WTC11 (cell line): ENCODE measurements around the gene GRAMD1A. TPM values are rescaled to one million over a fixed set of nuclear protein-coding genes. Genes with fewer than 3 reads are reported as not detected.

Experiments
- ATAC-seq: fragments of 200-7000 bp; cut with Tn5 transposase; 2 replicates; pipeline ENCODE4 v1.10.0; 2021; ENCODE audit warnings: mild to moderate bottlenecking, moderate library complexity
- CTCF ChIA-PET: fragments of 300-600 bp; sonication (Branson Sonifier 250); formaldehyde crosslinking; loops from one replicate; lab custom pipeline; 2021; ENCODE audit warnings: antibody characterized with exemption; lab: Charles Lee
- POLR2A ChIA-PET: fragments of 350-600 bp; sonication (Branson Sonifier 250); formaldehyde crosslinking; loops from one replicate; lab custom pipeline; 2021; ENCODE audit warnings: antibody characterized with exemption; lab: Charles Lee
- DNase-seq: peaks from one replicate; pipeline ENCODE4 v3.0.0; 2021; ENCODE audit warnings: low spot score
- H3K27ac Mint-ChIP-seq: 2 replicates; pipeline ENCODE4 v1.8.0; 2021; ENCODE audit warnings: mixed read lengths
- H3K27me3 Mint-ChIP-seq: 2 replicates; pipeline ENCODE4 v1.8.0; 2021; ENCODE audit warnings: low read depth, mild to moderate bottlenecking, moderate library complexity, mixed read lengths
- H3K36me3 Mint-ChIP-seq: 2 replicates; pipeline ENCODE4 v1.8.0; 2021; ENCODE audit warnings: mixed read lengths
- H3K4me1 Mint-ChIP-seq: 2 replicates; pipeline ENCODE4 v1.8.0; 2022; ENCODE audit warnings: mixed read lengths
- H3K4me3 Mint-ChIP-seq: 2 replicates; pipeline ENCODE4 v1.8.0; 2021; ENCODE audit warnings: mild to moderate bottlenecking, moderate library complexity, mixed read lengths
- H3K9me3 Mint-ChIP-seq: 2 replicates; pipeline ENCODE4 v1.8.0; 2021; ENCODE audit warnings: mixed read lengths
- CREM ChIP-seq: sonication (generic); formaldehyde crosslinking; IDR thresholded peaks from 2 replicates; pipeline ENCODE4 v1.8.1; 2022; ENCODE audit warnings: mild to moderate bottlenecking, missing genetic modification reagents, moderate library complexity
- CTCF ChIP-seq: fragments of 200-600 bp; IDR thresholded peaks from 2 replicates; pipeline ENCODE4 v1.8.0; 2022; ENCODE audit warnings: antibody characterized with exemption
- HMGXB4 ChIP-seq: sonication (generic); formaldehyde crosslinking; IDR thresholded peaks from 2 replicates; pipeline ENCODE4 v1.8.1; 2023; ENCODE audit warnings: mild to moderate bottlenecking, moderate library complexity, missing genetic modification reagents
- IRF2 ChIP-seq: sonication (generic); formaldehyde crosslinking; IDR thresholded peaks from 2 replicates; pipeline ENCODE4 v1.8.0; 2022; ENCODE audit warnings: low read depth, missing genetic modification reagents, borderline replicate concordance
- JAZF1 ChIP-seq: fragments of 250-450 bp; sonication (Bioruptor Pico); IDR thresholded peaks from 2 replicates; pipeline ENCODE4 v1.9.0; 2021; ENCODE audit warnings: moderate library complexity, mild to moderate bottlenecking, inconsistent platforms
- MLX ChIP-seq: sonication (generic); formaldehyde crosslinking; IDR thresholded peaks from 2 replicates; pipeline ENCODE4 v1.8.1; 2023; ENCODE audit warnings: mild to moderate bottlenecking, missing genetic modification reagents, moderate library complexity
- NFYB ChIP-seq: sonication (generic); formaldehyde crosslinking; conservative IDR thresholded peaks from 2 replicates; pipeline ENCODE4 v1.8.0; 2022; ENCODE audit warnings: low read depth, missing genetic modification reagents
- PREB ChIP-seq: sonication (generic); formaldehyde crosslinking; IDR thresholded peaks from 2 replicates; pipeline ENCODE4 v1.8.1; 2022; ENCODE audit warnings: mild to moderate bottlenecking, missing genetic modification reagents, moderate library complexity, borderline replicate concordance
- total RNA-seq: library from RNA; stranded (reverse); gene quantifications from 3 replicates; pipeline ENCODE4 v1.2.3, GENCODE V29; 2021
- TF ChIP-seq, protein P1 (sequence below): fragments of 250-450 bp; sonication (Bioruptor Pico); IDR thresholded peaks from 2 replicates; pipeline ENCODE4 v1.9.0; 2021; ENCODE audit warnings: mild to moderate bottlenecking
- TF ChIP-seq, protein P2 (sequence below): sonication (generic); formaldehyde crosslinking; IDR thresholded peaks from 2 replicates; pipeline ENCODE4 v1.8.0; 2023; ENCODE audit warnings: mild to moderate bottlenecking, missing genetic modification reagents

The GRAMD1A gene
- total RNA-seq, 1 experiment from 2014 or later, result 389 TPM

DNA sequence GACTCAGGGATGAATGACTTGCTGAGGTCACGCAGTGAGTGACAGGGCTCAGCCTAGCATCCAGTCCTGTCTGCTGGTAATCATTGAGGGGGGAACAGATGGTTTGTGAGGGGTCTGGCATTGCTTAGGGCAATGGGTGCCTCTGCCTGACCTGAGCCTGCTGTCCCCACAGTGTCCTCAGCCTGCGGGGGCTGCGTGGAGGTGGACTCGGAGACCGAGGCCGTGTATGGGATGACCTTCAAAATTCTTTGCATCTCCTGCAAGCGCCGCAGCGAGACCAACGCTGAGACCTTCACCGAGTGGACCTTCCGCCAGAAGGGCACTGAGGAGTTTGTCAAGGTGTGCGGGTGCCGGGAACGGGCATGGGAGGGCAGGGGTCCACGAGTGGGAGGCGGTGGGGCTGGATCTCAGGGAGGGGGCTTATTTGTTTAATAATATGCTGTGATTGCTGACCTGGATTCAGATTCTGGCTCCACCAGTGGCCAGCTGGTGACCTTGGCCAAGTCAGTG, 32.3 kb downstream of the GRAMD1A start:
- POLR2A ChIA-PET, result interaction anchor here (0.7 kb wide), 1 partner anchor 12 kb away, joined by 6 read pairs; no protein-coding TSS in a partner anchor
- Mint-ChIP-seq H3K4me1 (peaks cover 8% of the 10 kb centered on the region), H3K36me3 (peaks cover 7% of the 10 kb centered on the region; the same call in 1 of the 2 replicates), H3K9me3 (no peaks in the 10 kb centered on the region), H3K27me3 (peaks cover 48% of the 10 kb centered on the region), H3K27ac (no peak overlapping the region), H3K4me3 (no peak overlapping the region)
- CTCF ChIA-PET, result interaction anchor here (2.1 to 2.7 kb wide), 2 partner anchors 12 to 23 kb away, joined by 7 to 14 read pairs; no protein-coding TSS in a partner anchor
- ATAC-seq (no peak), DNase-seq (no peak)
- no peak for TF ChIP-seq JAZF1 (CRISPR knock-in tag)

DNA sequence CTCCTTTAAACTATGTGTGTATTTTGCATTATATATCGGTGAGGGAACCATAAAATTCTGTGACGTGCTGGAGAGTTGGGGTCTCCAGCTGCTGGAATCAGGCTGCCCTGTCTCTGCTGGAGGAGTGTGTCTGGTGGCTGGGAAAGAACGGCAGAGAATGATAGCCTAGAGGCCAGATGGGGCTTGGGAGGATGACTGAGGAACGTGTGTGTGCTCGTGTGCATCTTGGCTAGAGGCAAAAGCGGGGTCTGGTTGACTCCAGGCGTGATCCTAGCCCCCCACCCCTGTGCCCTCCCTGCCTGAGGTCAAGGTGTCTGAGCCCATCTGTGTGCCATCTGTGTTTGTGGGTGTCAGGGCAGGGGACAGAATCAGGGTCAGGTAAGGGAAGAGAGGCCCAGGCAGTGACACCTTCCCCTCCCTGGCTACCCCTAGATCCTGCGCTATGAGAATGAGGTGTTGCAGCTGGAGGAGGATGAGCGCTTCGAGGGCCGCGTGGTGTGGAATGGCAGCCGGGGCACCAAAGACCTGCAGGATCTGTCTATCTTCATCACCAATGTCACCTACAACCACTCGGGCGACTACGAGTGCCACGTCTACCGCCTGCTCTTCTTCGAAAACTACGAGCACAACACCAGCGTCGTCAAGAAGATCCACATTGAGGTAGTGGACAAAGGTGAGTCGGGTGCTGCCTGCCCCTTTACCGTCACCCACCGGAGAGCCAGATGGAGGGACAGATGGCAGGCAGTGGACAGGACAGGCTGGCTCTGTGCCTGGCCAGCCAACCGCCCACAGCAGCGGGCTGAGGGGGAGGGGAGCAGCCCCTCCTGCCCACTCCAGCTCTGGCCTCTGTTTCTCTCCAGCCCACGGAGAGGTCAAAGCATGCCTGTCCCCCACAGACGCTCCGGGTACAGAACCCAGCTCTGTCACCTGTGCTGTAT, 33.2 kb downstream of the GRAMD1A start:
- ChIA-PET POLR2A (no interaction called here), CTCF (interaction anchor here (1.4 to 2.7 kb wide), 2 partner anchors 11 to 81 kb away, joined by 4 to 14 read pairs; no protein-coding TSS in a partner anchor)
- H3K27ac Mint-ChIP-seq, result no peak overlapping the region
- peaks cover 2% of the 10 kb centered on the region; the same call in 1 of the 2 replicates for H3K36me3 Mint-ChIP-seq
- TF ChIP-seq CTCF, result no peak
- TF ChIP-seq, protein P1, sequence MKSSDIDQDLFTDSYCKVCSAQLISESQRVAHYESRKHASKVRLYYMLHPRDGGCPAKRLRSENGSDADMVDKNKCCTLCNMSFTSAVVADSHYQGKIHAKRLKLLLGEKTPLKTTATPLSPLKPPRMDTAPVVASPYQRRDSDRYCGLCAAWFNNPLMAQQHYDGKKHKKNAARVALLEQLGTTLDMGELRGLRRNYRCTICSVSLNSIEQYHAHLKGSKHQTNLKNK (CRISPR knock-in tag), result no peak
- no peak for TF ChIP-seq PREB (CRISPR knock-in tag)
- TF ChIP-seq MLX (CRISPR knock-in tag), result no peak
- peaks cover 8% of the 10 kb centered on the region for H3K4me1 Mint-ChIP-seq
- H3K4me3 Mint-ChIP-seq, result no peak overlapping the region
- ATAC-seq (no peak), DNase-seq (no peak)
- peaks cover 45% of the 10 kb centered on the region for H3K27me3 Mint-ChIP-seq
- H3K9me3 Mint-ChIP-seq, result no peaks in the 10 kb centered on the region

GRCh38 chr19:35034005-35034502, 33.9 kb downstream of the GRAMD1A start:
- H3K9me3 Mint-ChIP-seq, result no peaks in the 10 kb centered on the region
- CTCF ChIA-PET, result interaction anchor here (0.6 to 2.7 kb wide), 4 partner anchors 10 to 191 kb away, joined by 3 to 14 read pairs (median 4); no protein-coding TSS in a partner anchor
- peaks cover 44% of the 10 kb centered on the region for H3K27me3 Mint-ChIP-seq
- no peak overlapping the region for H3K27ac Mint-ChIP-seq
- peaks cover 2% of the 10 kb centered on the region; the same call in 1 of the 2 replicates for H3K36me3 Mint-ChIP-seq
- no peak overlapping the region for H3K4me3 Mint-ChIP-seq
- H3K4me1 Mint-ChIP-seq, result peaks cover 10% of the 10 kb centered on the region
- no peak for DNase-seq
- ATAC-seq, result no peak
- POLR2A ChIA-PET, result interaction anchor here (0.6 kb wide), 1 partner anchor 37 kb away, joined by 7 read pairs; no protein-coding TSS in a partner anchor
- TF ChIP-seq IRF2 (no peak), NFYB (CRISPR knock-in tag) (no peak), CREM (CRISPR knock-in tag) (no peak), HMGXB4 (CRISPR knock-in tag) (no peak)
- TF ChIP-seq, protein P2, sequence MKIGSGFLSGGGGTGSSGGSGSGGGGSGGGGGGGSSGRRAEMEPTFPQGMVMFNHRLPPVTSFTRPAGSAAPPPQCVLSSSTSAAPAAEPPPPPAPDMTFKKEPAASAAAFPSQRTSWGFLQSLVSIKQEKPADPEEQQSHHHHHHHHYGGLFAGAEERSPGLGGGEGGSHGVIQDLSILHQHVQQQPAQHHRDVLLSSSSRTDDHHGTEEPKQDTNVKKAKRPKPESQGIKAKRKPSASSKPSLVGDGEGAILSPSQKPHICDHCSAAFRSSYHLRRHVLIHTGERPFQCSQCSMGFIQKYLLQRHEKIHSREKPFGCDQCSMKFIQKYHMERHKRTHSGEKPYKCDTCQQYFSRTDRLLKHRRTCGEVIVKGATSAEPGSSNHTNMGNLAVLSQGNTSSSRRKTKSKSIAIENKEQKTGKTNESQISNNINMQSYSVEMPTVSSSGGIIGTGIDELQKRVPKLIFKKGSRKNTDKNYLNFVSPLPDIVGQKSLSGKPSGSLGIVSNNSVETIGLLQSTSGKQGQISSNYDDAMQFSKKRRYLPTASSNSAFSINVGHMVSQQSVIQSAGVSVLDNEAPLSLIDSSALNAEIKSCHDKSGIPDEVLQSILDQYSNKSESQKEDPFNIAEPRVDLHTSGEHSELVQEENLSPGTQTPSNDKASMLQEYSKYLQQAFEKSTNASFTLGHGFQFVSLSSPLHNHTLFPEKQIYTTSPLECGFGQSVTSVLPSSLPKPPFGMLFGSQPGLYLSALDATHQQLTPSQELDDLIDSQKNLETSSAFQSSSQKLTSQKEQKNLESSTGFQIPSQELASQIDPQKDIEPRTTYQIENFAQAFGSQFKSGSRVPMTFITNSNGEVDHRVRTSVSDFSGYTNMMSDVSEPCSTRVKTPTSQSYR, result no peak
